HPDE6-E6E7 (cell line): Measurements from ENCODE around the gene MMP12.
"Not testable (repeated sequence)": the region's sequence is repeated elsewhere in the genome, so short reads cannot be mapped to it uniquely, and the experiment has no call there.

Source experiments
- DNase-seq: peaks from one replicate; pipeline ENCODE4 v3.0.0; 2011; ENCODE audit warnings: missing footprints; ENCODE audit errors: extremely low spot score

Gene MMP12

DNA sequence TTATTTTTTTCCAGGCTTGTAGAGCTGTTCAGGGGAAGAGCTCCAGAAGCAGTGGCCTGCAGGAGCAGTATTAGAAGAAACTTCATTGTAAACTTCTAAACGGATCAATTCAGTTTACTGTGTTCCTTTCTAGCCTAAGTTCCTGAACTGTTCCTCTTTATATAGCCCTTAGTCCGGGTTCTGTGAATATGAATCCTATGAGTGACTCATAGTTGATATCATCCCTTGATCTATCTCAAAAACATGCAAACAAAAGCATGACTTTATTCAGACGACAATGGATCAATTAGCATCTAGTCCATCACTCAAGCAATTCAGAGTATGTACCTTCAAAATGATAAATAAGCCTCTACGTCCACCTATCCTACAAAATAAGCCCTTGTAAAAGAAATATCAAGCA lies at the start of gene MMP12:
Gene MMP12 (minus strand): TSS at position 131 of the 400 bp plus-strand sequence. CDS start 45 bp downstream, at position 86.
- DNase-seq, result no peak

DNA sequence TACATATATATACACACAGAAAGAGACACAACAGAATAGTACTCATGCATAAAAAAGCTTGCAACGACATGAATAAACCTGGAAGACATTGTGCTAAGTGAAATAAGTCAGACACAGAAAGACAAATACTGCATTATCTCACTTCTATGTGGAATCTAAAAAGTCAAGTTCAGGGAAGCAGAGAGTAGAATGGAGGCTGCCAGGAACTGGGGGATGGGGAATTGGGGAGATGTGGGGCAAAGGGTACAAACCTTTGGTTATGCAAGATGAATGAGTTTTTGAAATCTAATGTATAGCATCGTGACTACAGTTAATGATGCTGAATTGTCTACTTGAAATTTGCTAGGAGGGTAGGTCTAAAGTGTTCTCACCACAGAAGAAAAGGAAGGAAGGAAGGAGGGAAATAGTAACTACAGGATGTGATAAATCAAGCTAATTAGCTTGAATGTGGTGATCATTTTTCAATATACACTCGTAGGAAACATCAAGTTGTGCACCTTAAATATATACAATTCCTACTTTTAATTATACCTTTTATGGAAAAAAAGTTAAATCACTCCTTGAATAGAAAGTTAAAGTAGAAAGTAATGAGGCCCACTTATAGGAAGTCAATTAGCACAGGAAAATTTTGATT lies 46.9 kb upstream of the MMP12 start:
- no peak for DNase-seq

DNA sequence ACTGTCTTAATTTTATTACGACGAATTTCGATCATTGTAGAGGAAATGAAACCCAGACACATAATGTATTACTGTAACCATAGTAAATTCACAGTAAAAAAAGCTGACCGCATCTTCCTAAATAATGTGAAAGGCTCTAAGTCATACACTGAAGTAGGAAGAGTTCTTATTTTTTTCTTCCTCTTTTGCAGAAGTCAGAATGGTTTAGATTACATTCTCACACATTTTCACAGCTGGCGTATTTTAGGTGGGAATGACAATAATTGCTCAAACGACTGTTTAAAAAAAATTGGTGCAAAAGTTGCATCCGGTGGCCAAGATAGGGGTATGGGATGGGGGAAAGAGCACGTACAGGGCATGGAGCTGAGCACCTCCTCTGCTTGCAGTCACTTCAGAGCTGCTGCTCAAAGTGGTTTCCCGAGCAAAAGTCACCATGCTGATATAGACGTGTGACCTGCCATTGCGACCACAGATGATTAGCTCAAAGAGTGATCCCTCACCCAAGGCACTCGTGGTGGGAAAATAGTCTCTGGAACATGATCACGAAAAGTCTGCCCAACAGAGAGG lies 45.4 kb upstream of the MMP12 start:
- no peak for DNase-seq

DNA sequence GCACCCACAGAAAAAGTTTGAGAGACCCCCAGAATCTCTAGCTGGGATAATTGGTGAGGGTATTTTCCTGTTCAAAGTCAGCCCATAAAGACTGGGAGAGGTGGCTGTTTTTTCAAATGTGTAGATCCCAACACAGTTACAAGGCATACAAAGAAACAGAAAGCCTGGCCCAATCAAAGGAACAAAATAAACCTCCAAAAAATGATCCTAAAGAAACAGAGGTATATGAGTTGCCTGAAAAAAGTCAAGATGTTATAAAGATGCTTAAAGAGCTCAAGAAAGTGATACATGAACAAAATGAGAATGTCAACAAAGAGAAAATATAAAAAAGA lies 40.2 kb upstream of the MMP12 start:
- no peak for DNase-seq

DNA sequence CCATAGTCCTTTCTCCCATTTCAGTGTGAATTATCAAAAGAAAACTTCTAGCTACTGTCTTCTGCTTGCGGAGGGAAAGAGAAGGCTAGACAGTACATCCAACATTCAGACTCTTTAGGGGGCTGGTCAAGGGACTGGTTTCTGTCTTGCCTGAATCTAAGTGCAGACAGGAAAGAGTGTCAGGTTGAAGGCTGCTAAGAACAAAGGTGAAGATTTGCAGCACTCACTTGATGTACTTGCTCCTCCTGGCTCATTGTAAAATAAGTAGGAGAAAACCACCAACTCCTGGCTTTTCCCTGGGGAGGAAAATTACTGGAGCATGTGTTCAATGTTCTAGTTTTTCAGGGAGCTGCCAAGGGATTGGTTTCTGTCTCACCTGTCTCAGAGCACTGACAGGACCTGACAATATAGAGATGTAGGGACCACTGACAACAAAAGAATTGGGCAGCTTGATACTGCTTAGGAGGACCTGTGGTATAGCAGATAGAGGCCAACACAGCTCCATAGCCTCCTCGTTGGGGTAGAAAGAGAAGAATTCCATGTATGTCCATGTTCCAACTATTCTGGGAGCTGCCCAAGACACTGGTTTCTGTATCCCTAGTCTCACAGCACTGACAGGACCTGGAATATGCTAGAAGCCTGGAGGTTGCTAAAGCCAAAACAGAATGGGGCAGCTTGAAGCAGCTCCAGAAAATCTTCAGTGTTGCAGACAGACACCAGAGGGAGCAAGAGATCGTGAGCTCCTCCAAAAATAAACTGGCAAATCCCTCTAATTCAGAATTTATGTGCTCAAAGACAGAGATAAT lies 39.7 kb upstream of the MMP12 start:
- DNase-seq, result peak; percentile 31

DNA sequence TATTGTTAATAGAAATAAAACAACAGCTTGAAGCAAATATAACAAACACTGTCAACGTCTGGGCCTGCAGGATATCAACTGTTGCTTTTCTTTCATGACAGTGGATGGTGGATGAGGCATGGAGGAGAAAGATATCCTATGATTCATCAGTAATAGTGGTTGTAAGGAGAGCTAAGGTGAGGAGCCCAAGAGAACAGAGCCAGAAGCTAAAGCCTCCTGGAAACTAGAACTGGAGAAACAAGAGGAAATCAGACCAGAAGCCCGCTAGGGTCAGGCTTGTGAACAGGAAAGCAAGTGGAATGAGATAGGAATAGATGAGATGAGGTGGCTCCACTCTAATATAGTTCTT lies 37.7 kb upstream of the MMP12 start:
- peak; percentile 46 for DNase-seq

DNA sequence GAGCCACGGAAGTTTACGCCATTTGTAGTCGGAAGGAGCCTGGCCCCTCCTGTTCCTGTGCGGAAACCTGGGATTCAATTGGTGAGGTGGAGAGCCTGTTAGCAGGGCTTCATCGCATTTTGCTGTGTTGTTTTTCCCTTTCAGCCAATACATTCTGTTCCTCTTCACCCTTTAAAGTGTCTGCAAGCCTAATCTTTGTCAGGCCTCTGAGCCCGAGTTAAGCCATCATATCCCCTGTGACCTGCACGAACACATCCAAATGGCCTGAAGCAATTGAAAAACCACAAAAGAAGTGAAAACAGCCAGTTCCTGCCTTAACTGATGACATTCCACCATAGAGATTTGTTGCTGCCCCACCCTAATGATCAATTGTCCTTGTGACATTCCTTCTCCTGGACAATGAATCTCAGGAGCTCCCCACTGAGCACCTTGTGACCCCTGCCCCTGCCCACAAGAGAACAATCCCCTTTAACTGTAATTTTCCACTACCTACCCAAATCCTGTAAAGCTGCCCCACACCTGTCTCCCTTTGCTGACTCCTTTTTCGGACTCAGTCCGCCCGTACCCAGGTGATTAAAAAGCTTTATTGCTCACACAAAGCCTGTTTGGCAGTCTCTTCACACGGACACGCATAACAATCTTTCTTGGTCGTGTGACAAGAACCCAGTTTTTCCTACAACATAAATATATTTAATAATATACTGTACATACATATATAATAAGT lies 37.1 kb upstream of the MMP12 start:
- DNase-seq, result no peak

DNA sequence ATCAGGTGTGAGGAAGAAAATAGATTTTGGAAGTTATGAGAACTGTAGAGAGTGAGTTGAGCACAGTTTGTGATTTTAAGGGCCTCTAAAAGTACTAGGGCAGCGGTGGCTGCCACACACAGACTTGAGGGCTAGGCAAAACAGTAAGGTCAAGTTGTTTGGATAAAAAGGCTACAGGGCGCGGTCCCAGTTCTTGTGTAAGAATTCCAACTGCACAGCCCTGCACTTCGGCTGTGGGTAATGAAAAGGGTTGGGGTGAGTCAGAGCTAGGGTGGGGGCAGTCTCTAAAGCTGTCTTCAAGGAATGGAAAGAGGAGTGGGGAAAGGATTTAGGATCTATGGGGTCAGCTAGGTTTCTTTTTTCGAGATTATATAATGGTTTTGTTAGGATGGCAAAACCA lies 31.1 kb upstream of the MMP12 start:
- not testable (repeated sequence) for DNase-seq

DNA sequence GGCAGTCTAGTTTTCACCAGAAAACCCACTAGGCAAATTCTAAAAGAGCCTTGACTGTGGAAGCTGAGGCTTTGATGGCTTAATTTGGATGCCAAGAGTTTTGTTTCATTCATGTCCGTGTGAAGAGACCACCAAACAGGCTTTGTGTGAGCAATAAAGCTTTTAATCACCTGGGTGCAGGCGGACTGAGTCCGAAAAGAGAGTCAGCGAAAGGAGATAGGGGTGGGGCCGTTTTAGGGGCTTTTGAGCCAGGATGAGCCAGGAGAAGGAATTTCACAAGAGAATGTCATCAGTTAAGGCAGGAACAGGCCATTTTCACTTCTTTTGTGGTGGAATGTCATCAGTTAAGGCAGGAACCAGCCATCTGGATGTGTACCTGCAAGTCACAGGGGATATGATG lies 29.1 kb upstream of the MMP12 start:
- DNase-seq, result not testable (repeated sequence)

DNA sequence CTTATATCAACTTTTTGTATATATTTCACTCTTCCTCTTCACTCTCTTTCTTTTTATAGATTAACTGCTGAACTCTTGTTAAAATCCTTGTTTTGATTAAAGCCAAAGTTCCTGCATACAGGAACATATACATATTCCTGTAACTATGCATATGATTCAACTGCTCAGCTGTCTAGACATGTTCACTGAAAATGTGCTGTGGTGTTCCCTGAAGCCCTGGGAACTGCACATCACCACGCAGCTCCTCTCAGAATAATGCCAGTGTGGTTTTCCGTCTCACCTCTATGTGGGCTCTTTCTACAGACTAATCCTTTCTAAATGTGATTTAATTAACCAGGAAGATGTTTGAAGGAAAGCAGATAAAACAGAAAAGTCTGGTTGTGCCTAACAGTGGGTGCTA lies 25.6 kb upstream of the MMP12 start:
- DNase-seq, result peak; percentile 57

DNA sequence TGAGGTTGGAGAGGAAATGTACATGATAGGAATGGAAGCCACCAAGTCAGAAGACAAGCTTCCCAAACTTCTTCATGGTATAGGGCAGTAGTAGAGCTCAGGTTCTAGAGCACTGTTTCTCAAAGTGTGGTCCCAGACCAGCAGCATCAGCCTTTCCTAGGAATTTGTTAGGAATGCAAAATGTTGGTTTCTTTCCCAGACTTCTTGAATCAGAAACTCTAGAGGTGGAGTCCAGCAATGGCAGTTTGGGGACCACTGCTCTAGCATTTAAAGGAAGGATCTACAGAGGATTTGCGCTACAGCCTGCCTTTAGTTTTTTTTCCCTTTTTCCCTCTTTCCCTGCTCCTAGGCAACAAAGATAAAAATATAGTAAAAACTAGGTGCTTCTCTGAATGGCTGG lies 17.0 kb upstream of the MMP12 start:
- no peak for DNase-seq

DNA sequence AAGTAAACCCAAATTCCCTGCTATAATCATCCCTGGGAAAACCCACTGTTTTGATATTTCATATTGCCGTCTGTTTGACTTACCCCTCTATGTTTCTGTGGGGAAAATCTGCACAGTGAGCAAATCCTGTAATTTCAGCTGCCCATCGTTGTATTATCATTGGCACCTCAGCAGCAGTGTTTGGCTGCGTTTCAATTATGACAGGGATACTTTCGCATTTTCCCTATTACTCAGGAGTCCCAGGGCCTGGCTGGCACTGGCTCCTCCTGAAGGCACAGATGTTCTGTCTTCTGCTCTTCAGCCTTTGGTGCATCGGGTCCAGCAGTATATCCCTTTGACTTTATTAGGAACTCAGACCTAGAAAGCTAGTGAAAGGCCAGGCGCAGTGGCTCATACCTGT lies 12.2 kb upstream of the MMP12 start:
- no peak for DNase-seq

DNA sequence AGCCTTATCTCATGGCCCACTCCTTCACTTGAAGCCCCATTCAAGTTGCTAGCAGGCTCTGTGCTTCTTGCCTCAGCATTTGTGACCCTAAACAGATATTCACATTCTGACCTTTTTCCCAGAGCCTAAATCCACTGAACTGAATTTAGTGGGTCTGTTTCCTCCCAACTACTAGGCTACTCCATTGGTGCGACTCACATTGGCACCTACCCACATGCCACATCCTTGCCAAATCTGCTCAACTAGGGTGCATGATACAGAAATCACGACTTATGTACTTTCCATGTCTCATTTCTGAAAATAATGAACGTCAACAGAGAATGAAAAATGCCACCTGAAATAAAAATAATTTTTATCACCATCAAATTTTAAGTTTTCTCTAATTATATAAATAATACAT lies 8.4 kb upstream of the MMP12 start:
- DNase-seq, result no peak

DNA sequence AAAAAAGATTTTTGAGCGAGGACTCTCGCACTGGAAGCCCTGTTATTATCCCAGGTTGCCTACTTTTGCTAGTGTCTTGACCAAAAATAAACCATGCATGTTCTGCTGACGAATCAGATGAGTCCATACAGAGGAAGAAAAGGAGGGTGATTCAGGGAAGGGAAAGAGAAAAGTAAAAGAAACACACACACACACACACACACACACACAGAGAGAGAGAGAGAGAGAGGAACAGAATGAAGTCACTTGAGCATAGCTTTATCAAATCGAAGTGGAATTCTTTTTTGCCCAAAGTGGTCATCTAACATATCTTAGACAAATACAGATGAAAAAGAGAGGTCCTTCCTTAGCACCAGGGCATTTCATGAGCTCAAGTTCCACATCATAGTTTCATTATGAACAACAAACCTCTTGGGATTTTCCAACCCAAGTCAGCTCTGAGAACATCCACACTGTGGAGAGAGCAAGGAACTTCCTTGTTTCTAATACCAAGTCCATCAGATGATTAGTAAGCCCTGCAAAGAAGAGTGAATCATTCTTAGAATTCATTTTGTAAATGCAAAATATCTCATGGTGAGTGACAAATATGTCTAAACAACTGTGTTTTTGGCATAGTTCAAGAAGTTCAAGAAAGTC lies 7.7 kb upstream of the MMP12 start:
- DNase-seq, result no peak

DNA sequence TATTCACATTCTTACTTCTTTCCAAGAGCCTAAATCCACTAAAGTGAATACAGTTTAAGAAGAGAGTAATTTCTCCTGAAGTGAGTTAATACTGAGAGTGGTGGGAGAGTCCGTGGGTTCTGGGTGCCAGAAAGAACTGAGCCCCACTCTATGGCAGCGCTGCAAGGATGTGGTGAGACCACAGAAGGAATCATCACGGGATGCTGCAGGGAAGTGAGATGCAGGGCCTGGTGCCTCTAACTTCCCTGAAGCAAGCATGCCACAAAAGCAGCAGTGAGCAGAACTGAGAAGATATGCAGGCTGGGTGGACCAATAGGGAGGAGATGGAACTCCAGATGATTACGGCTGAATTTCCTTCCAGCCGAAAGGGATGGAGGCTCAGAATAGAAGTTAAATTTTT lies 5.0 kb upstream of the MMP12 start:
- DNase-seq, result no peak

DNA sequence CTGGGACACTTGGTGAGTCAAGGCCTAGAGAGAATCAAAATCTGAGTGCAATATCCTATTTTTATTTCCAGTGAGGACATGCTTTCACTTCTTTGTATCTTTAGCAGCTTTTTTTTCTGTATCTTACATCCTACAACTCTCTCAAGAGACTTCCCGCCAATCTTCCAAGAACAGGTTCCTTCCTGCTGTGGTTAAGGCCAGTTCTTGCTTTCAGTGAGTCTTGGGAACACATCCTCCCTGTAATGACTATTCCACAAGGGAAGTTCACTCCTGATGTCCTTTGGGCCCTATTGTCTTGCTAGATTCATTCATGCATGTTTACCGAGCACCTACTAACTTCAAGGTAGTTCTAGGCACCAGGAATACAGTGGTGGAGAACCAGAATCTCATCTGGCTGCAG lies 3.8 kb upstream of the MMP12 start:
- DNase-seq, result no peak

DNA sequence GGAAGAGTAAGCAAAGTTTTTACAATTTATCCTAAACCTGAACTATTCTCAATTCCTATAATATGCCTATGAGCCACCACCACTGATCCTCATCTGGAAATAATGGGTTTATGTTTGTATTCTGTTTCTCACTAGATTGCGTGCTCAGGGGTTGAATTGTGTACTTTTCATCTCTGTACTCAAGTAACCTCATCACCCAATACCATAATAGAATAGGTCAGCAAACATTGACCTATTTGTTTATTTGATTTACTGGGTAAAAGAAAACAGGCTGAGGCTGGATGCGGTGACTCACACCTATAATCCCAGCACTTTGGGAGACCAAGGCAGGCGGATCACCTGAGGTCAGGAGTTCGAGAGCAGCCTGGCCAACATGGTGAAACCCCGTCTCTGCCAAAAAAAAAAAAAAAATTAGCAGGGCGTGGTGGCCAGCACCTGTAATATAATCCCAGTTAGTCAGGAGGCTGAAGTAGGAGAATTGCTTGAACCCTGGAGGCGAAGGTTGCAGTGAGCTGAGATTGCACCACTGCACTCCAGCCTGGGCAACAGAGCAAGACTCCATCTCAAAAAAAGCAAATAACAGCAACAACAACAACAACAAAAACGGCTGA lies 5.3 kb downstream of the MMP12 start:
- DNase-seq, result not testable (repeated sequence)

DNA sequence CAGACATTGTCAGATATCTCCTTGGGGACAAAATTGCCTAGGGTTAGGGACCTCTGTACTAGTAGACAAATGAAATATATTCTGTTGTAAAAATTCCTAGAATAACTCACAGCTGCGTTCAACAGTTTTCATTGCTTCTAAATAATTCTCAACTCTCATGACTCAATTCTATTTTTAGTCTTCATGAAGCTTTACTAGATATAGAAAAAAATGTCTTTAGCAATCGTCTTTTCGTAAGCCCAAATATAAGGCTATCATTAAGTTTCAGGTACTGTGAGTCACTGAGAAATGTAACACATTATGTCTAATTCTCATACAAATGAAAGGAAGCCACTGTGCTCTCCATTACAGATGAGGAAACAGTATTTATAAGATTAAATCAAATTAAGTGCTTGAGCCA lies 6.4 kb downstream of the MMP12 start:
- no peak for DNase-seq

DNA sequence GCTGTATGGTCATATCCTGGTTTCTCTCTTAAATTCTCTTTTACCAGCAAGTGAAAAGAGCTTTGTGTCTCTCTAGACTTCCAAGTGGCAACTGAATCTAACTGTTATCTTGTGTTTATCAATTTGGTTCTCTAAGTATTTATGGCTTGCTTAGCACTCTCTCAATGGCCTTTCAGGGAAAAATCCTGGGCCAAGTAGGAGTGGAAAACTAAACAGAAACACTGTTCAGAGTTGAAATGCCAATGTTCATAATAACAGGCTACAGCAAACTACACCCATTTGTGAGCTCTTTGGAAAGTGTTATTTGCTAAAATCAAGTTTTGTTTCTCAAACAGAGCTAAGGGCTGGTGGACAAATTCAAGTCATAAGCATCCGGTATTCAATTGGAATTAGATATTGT lies 10.1 kb downstream of the MMP12 start:
- DNase-seq, result no peak

DNA sequence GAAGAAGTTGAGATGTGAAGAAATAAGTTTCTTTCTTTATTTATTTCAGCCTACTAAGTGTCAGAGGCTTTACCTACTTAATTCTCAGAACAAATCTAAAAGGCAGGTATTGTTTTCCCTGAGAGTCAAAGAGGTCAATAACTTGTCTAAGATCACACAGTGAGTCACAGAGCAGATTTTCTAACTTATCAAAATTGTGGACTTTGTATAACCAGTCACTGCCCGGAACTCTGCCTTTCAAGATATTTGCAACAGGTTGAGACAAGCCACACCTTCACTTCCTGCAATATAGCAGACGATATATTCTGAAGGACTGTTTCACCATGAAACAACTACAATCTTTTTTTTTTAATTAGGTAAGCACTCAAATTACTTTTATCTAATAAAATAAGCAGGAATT lies 20.8 kb downstream of the MMP12 start:
- peak; percentile 58 for DNase-seq

DNA sequence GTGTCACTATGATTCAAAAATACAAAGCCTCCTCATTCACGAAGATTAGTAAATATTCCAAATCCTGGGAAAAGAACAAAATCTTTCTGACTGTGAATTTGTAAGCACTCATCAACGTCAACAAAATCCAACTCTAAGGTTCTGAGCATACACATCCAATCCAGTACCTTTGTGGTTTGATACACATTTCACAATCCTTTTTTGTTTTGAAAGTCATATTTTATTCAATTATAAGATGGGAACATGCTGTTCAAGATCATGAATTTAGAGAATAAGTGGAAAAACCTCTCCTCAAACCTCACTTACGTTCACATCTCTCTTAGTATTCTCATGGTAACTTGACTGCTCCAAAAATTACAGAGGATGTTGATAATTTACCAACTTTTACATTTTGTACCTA lies 21.7 kb downstream of the MMP12 start:
- DNase-seq, result no peak
